Kidney epithelial cell (primary cell): ENCODE measurements around the gene SPHK2. TPM values are rescaled to one million over a fixed set of nuclear protein-coding genes. Genes with fewer than 3 reads are reported as not detected.

Experiments
- DNase-seq: peaks from one replicate; pipeline ENCODE4 v3.0.0-alpha.2; 2010; ENCODE audit warnings: low read depth
- H3K27me3 ChIP-seq: 2 replicates; pipeline ENCODE4 v1.6.0; 2011; ENCODE audit warnings: low read length; ENCODE audit not compliant: control insufficient read depth, insufficient read depth
- H3K36me3 ChIP-seq: 2 replicates; pipeline ENCODE4 v1.5.1; 2011; ENCODE audit warnings: low read length; ENCODE audit not compliant: control insufficient read depth, insufficient read depth
- H3K4me3 ChIP-seq: 2 replicates; pipeline ENCODE4 v1.5.1; 2011; ENCODE audit warnings: low read depth, mild to moderate bottlenecking, control low read depth, low read length
- CTCF ChIP-seq: IDR thresholded peaks from 2 replicates; pipeline ENCODE4 v1.5.1; 2011; ENCODE audit warnings: mild to moderate bottlenecking, moderate library complexity, low read length, control low read depth, inconsistent platforms; ENCODE audit not compliant: insufficient read depth, poor library complexity, severe bottlenecking
- total RNA-seq: library from RNA; depleted of rRNA; stranded (reverse); fragments of >200 nt; gene quantifications from 2 replicates; pipeline ENCODE4 v1.2.3, GENCODE V29; 2015

The SPHK2 gene
- total RNA-seq, 1 donor from 2014 or later, result 27.9 TPM

- no peak overlapping the region for H3K4me3 ChIP-seq
- H3K27me3 ChIP-seq, result no peaks in the 10 kb centered on the region
- no peak for DNase-seq
- H3K36me3 ChIP-seq, result peaks cover 5% of the 10 kb centered on the region
- no peak for TF ChIP-seq CTCF
Measured at GRCh38 chr19:48615231-48616040, 3.9 kb upstream of the SPHK2 start.

- no peak for DNase-seq
- Histone ChIP-seq H3K27me3 (no peaks in the 10 kb centered on the region), H3K4me3 (no peak overlapping the region), H3K36me3 (peaks cover 5% of the 10 kb centered on the region)
- no peak for TF ChIP-seq CTCF
Measured at GRCh38 chr19:48616041-48616436, 3.3 kb upstream of the SPHK2 start.

GRCh38 chr19:48616491-48617056 lies 2.7 kb upstream of the SPHK2 start:
- DNase-seq, result no peak
- Histone ChIP-seq H3K4me3 (no peak overlapping the region), H3K36me3 (peaks cover 5% of the 10 kb centered on the region), H3K27me3 (no peaks in the 10 kb centered on the region)
- TF ChIP-seq CTCF, result no peak

- Histone ChIP-seq H3K27me3 (no peaks in the 10 kb centered on the region), H3K36me3 (peaks cover 5% of the 10 kb centered on the region), H3K4me3 (peak overlapping the region; percentile 90)
- DNase-seq, result no peak
- TF ChIP-seq CTCF, result no peak
Measured at GRCh38 chr19:48617146-48617937, 2.0 kb upstream of the SPHK2 start.

- peak overlapping the region; percentile 90 for H3K4me3 ChIP-seq
- no peak for TF ChIP-seq CTCF
- H3K27me3 ChIP-seq, result no peaks in the 10 kb centered on the region
- no peak for DNase-seq
- H3K36me3 ChIP-seq, result peaks cover 5% of the 10 kb centered on the region
Measured at GRCh38 chr19:48618278-48618915, 909 bp upstream of the SPHK2 start.
